ENCODE results near the gene FSTL4.

The FSTL4 gene

GRCh38 chr5:133317558-133317957 lies 294.8 kb downstream of the FSTL4 start:
- Mint-ChIP-seq H3K4me1 (ENCODE audit: low read depth) (no peaks in the 10 kb centered on the region), H3K27me3 (ENCODE audit: low read depth) (no peaks in the 10 kb centered on the region), H3K9me3 (no peaks in the 10 kb centered on the region), H3K27ac (no peak overlapping the region), H3K36me3 (ENCODE audit: low read depth) (no peaks in the 10 kb centered on the region), H3K4me3 (no peak overlapping the region)
- DNase-seq (ENCODE audit: low spot score): no peak

GRCh38 chr5:133316346-133317343 lies 295.7 kb downstream of the FSTL4 start:
- H3K27me3 Mint-ChIP-seq (ENCODE audit: low read depth): no peaks in the 10 kb centered on the region
- no peak for DNase-seq (ENCODE audit: low spot score)
- no peak overlapping the region for H3K4me3 Mint-ChIP-seq

GRCh38 chr5:133314086-133314485 lies 298.3 kb downstream of the FSTL4 start:
- Mint-ChIP-seq H3K27ac (no peak overlapping the region), H3K4me3 (no peak overlapping the region), H3K27me3 (ENCODE audit: low read depth) (no peaks in the 10 kb centered on the region), H3K9me3 (no peaks in the 10 kb centered on the region), H3K4me1 (ENCODE audit: low read depth) (no peaks in the 10 kb centered on the region), H3K36me3 (ENCODE audit: low read depth) (no peaks in the 10 kb centered on the region)
- DNase-seq (ENCODE audit: low spot score): no peak

More at GRCh38 chr5:133316346-133317343, 295.7 kb downstream of the FSTL4 start:
- no peaks in the 10 kb centered on the region for H3K36me3 Mint-ChIP-seq (ENCODE audit: low read depth)
- H3K27ac Mint-ChIP-seq: no peak overlapping the region
- H3K9me3 Mint-ChIP-seq: no peaks in the 10 kb centered on the region
- H3K4me1 Mint-ChIP-seq (ENCODE audit: low read depth): no peaks in the 10 kb centered on the region

- no peak overlapping the region for H3K4me3 Mint-ChIP-seq
- H3K27me3 Mint-ChIP-seq (ENCODE audit: low read depth): no peaks in the 10 kb centered on the region
- H3K4me1 Mint-ChIP-seq (ENCODE audit: low read depth): no peaks in the 10 kb centered on the region
- no peaks in the 10 kb centered on the region for H3K9me3 Mint-ChIP-seq
- DNase-seq (ENCODE audit: low spot score): no peak
- no peak overlapping the region for H3K27ac Mint-ChIP-seq
- no peaks in the 10 kb centered on the region for H3K36me3 Mint-ChIP-seq (ENCODE audit: low read depth)
Measured at GRCh38 chr5:133311176-133311575, 301.2 kb downstream of the FSTL4 start.

- H3K4me1 Mint-ChIP-seq (ENCODE audit: low read depth): no peaks in the 10 kb centered on the region
- no peak overlapping the region for H3K4me3 Mint-ChIP-seq
- no peak overlapping the region for H3K27ac Mint-ChIP-seq
- no peaks in the 10 kb centered on the region for H3K27me3 Mint-ChIP-seq (ENCODE audit: low read depth)
- DNase-seq (ENCODE audit: low spot score): no peak
- no peaks in the 10 kb centered on the region for H3K36me3 Mint-ChIP-seq (ENCODE audit: low read depth)
- H3K9me3 Mint-ChIP-seq: no peaks in the 10 kb centered on the region
Measured at GRCh38 chr5:133309984-133310621, 302.2 kb downstream of the FSTL4 start.

GRCh38 chr5:133309166-133309795 lies 303.1 kb downstream of the FSTL4 start:
- H3K27ac Mint-ChIP-seq: no peak overlapping the region

GRCh38 chr5:133307275-133307674 lies 305.1 kb downstream of the FSTL4 start:
- no peak for DNase-seq (ENCODE audit: low spot score)
- Mint-ChIP-seq H3K27ac (no peak overlapping the region), H3K4me3 (no peak overlapping the region), H3K4me1 (ENCODE audit: low read depth) (peaks cover under 1% of the 10 kb centered on the region), H3K9me3 (no peaks in the 10 kb centered on the region), H3K36me3 (ENCODE audit: low read depth) (no peaks in the 10 kb centered on the region), H3K27me3 (ENCODE audit: low read depth) (no peaks in the 10 kb centered on the region)

More at GRCh38 chr5:133309166-133309795, 303.1 kb downstream of the FSTL4 start:
- H3K4me3 Mint-ChIP-seq: no peak overlapping the region
- no peaks in the 10 kb centered on the region for H3K27me3 Mint-ChIP-seq (ENCODE audit: low read depth)
- no peaks in the 10 kb centered on the region for H3K36me3 Mint-ChIP-seq (ENCODE audit: low read depth)
- H3K4me1 Mint-ChIP-seq (ENCODE audit: low read depth): no peaks in the 10 kb centered on the region
- H3K9me3 Mint-ChIP-seq: no peaks in the 10 kb centered on the region
- DNase-seq (ENCODE audit: low spot score): no peak

- peaks cover 3% of the 10 kb centered on the region for H3K4me1 Mint-ChIP-seq (ENCODE audit: low read depth)
- H3K36me3 Mint-ChIP-seq (ENCODE audit: low read depth): no peaks in the 10 kb centered on the region
- H3K27ac Mint-ChIP-seq: no peak overlapping the region
- H3K9me3 Mint-ChIP-seq: no peaks in the 10 kb centered on the region
- DNase-seq (ENCODE audit: low spot score): no peak
- H3K27me3 Mint-ChIP-seq (ENCODE audit: low read depth): no peaks in the 10 kb centered on the region
- H3K4me3 Mint-ChIP-seq: no peak overlapping the region
Measured at GRCh38 chr5:133304707-133305216, 307.6 kb downstream of the FSTL4 start.

GRCh38 chr5:133304178-133304577 lies 308.2 kb downstream of the FSTL4 start:
- Mint-ChIP-seq H3K4me1 (ENCODE audit: low read depth) (peaks cover 3% of the 10 kb centered on the region), H3K4me3 (no peak overlapping the region), H3K9me3 (no peaks in the 10 kb centered on the region), H3K27me3 (ENCODE audit: low read depth) (no peaks in the 10 kb centered on the region), H3K27ac (no peak overlapping the region), H3K36me3 (ENCODE audit: low read depth) (no peaks in the 10 kb centered on the region)
- no peak for DNase-seq (ENCODE audit: low spot score)

GRCh38 chr5:133303298-133303697 lies 309.0 kb downstream of the FSTL4 start:
- Mint-ChIP-seq H3K27me3 (ENCODE audit: low read depth) (no peaks in the 10 kb centered on the region), H3K27ac (no peak overlapping the region), H3K36me3 (ENCODE audit: low read depth) (no peaks in the 10 kb centered on the region), H3K9me3 (no peaks in the 10 kb centered on the region), H3K4me3 (no peak overlapping the region), H3K4me1 (ENCODE audit: low read depth) (peaks cover 3% of the 10 kb centered on the region)
- DNase-seq (ENCODE audit: low spot score): no peak

GRCh38 chr5:133299728-133300127 lies 312.6 kb downstream of the FSTL4 start:
- Mint-ChIP-seq H3K27me3 (ENCODE audit: low read depth) (no peaks in the 10 kb centered on the region), H3K27ac (no peak overlapping the region), H3K9me3 (no peaks in the 10 kb centered on the region), H3K4me1 (ENCODE audit: low read depth) (peaks cover 3% of the 10 kb centered on the region), H3K4me3 (no peak overlapping the region), H3K36me3 (ENCODE audit: low read depth) (no peaks in the 10 kb centered on the region)
- DNase-seq (ENCODE audit: low spot score): no peak

- H3K27ac Mint-ChIP-seq: no peak overlapping the region
- H3K36me3 Mint-ChIP-seq (ENCODE audit: low read depth): no peaks in the 10 kb centered on the region
- no peak overlapping the region for H3K4me3 Mint-ChIP-seq
- peaks cover 3% of the 10 kb centered on the region for H3K4me1 Mint-ChIP-seq (ENCODE audit: low read depth)
- DNase-seq (ENCODE audit: low spot score): no peak
- H3K9me3 Mint-ChIP-seq: no peaks in the 10 kb centered on the region
- no peaks in the 10 kb centered on the region for H3K27me3 Mint-ChIP-seq (ENCODE audit: low read depth)
Measured at GRCh38 chr5:133299021-133299420, 313.3 kb downstream of the FSTL4 start.

GRCh38 chr5:133298447-133298846 lies 313.9 kb downstream of the FSTL4 start:
- peak; percentile 12 for DNase-seq (ENCODE audit: low spot score)
- Mint-ChIP-seq H3K9me3 (no peaks in the 10 kb centered on the region), H3K36me3 (ENCODE audit: low read depth) (no peaks in the 10 kb centered on the region), H3K4me3 (no peak overlapping the region), H3K27ac (no peak overlapping the region), H3K4me1 (ENCODE audit: low read depth) (peaks cover 3% of the 10 kb centered on the region), H3K27me3 (ENCODE audit: low read depth) (no peaks in the 10 kb centered on the region)

GRCh38 chr5:133297293-133297692 lies 315.0 kb downstream of the FSTL4 start:
- H3K4me1 Mint-ChIP-seq (ENCODE audit: low read depth): peaks cover 3% of the 10 kb centered on the region
- H3K4me3 Mint-ChIP-seq: no peak overlapping the region
- H3K27ac Mint-ChIP-seq: no peak overlapping the region
- no peak for DNase-seq (ENCODE audit: low spot score)
- H3K27me3 Mint-ChIP-seq (ENCODE audit: low read depth): no peaks in the 10 kb centered on the region
- H3K36me3 Mint-ChIP-seq (ENCODE audit: low read depth): no peaks in the 10 kb centered on the region
- H3K9me3 Mint-ChIP-seq: no peaks in the 10 kb centered on the region

All from T-helper 2 cell treated with Interferon-gamma antibody and Interleukin-4, amounts not matched to agents 5 μg/mL and 100 μg/mL, for 36 hours (primary cell).